Loucy (cell line): ENCODE measurements around the gene TMOD4.
A peak's percentile ranks its signal among the peaks of the same experiment; 100 is the strongest.
"Not testable (repeated sequence)": the region's sequence is repeated elsewhere in the genome, so short reads cannot be mapped to it uniquely, and the experiment has no call there.

Experiments used
- H2AFZ ChIP-seq: fragments of 200-600 bp; sonication (generic); 2 replicates; pipeline ENCODE4 v1.6.0; 2016; ENCODE audit warnings: antibody characterized with exemption, mild to moderate bottlenecking, low read length, moderate library complexity
- H3F3A ChIP-seq: fragments of 200-600 bp; 2 replicates; pipeline ENCODE4 v1.6.0; 2016; ENCODE audit warnings: antibody characterized with exemption, low read depth, mild to moderate bottlenecking
- H3K27me3 ChIP-seq: fragments of 200-600 bp; sonication (generic); 2 replicates; pipeline ENCODE4 v1.6.1; 2014; ENCODE audit warnings: low read length, mild to moderate bottlenecking; ENCODE audit not compliant: insufficient read depth, poor library complexity, severe bottlenecking
- H3K36me3 ChIP-seq: fragments of 200-600 bp; sonication (generic); 2 replicates; pipeline ENCODE4 v1.6.1; 2016; ENCODE audit warnings: low read length; ENCODE audit not compliant: insufficient read depth
- H3K4me1 ChIP-seq: fragments of 200-600 bp; sonication (generic); 2 replicates; pipeline ENCODE4 v1.5.1; 2014; ENCODE audit warnings: low read length, mild to moderate bottlenecking; ENCODE audit not compliant: insufficient read depth, poor library complexity, severe bottlenecking
- H3K4me2 ChIP-seq: fragments of 200-600 bp; sonication (generic); 2 replicates; pipeline ENCODE4 v1.6.0; 2014; ENCODE audit warnings: antibody characterized with exemption, low read length, low read depth, mild to moderate bottlenecking; ENCODE audit not compliant: poor library complexity, severe bottlenecking
- H3K4me3 ChIP-seq: fragments of 200-600 bp; sonication (generic); 2 replicates; pipeline ENCODE4 v1.5.1; 2014; ENCODE audit warnings: low read length, mild to moderate bottlenecking, mixed read lengths; ENCODE audit not compliant: poor library complexity, severe bottlenecking
- H3K79me2 ChIP-seq: fragments of 200-600 bp; sonication (generic); 2 replicates; pipeline ENCODE4 v1.6.1; 2014; ENCODE audit warnings: low read length; ENCODE audit not compliant: insufficient read depth
- H3K9ac ChIP-seq: fragments of 200-600 bp; sonication (generic); 2 replicates; pipeline ENCODE4 v1.6.0; 2014; ENCODE audit warnings: mild to moderate bottlenecking, low read depth, low read length, moderate library complexity; ENCODE audit not compliant: poor library complexity, severe bottlenecking
- H3K9me2 ChIP-seq: fragments of 200-600 bp; sonication (generic); replicated peaks from 2 replicates; pipeline ENCODE4 v1.6.1; 2016; ENCODE audit warnings: low read depth, low read length, mixed read lengths
- H3K9me3 ChIP-seq: fragments of 200-600 bp; sonication (generic); 2 replicates; pipeline ENCODE4 v1.6.1; 2014; ENCODE audit warnings: mild to moderate bottlenecking, antibody characterized with exemption, low read length, low read depth; ENCODE audit not compliant: insufficient read depth
- H4K20me1 ChIP-seq: fragments of 200-600 bp; sonication (generic); 2 replicates; pipeline ENCODE4 v1.6.0; 2014; ENCODE audit warnings: antibody characterized with exemption, low read length, mild to moderate bottlenecking; ENCODE audit not compliant: insufficient read depth, poor library complexity, severe bottlenecking
- CTCF ChIP-seq: fragments of 200-600 bp; sonication (generic); conservative IDR thresholded peaks from 2 replicates; pipeline ENCODE4 v1.5.1; 2014; ENCODE audit warnings: mild to moderate bottlenecking, antibody characterized with exemption, low read length
- EZH2phosphoT487 ChIP-seq: fragments of 200-600 bp; IDR thresholded peaks from 2 replicates; pipeline ENCODE4 v1.6.1; 2018; ENCODE audit warnings: antibody characterized with exemption, mild to moderate bottlenecking, moderate library complexity, borderline replicate concordance

The TMOD4 gene

DNA sequence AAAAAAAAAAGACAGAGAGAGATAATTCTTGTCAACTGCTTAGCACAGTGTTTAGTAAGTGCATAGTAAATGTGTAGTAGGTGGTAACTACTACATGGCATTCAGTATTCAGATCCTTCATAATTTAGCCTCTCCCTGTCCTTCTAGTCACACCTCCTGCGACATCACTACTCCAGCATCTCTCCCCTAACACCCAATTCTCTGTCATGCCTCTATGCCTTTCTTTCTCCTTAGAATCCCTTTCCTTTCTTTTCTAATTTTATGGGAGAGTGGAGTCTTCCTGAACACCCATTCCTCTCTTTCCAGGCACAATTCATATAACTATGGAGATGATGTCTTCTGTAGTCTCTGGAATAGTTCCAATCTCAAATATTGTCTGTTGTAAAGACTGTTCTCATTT is 18.1 kb upstream of the TMOD4 start:
- Histone ChIP-seq H3F3A (no peaks in the 10 kb centered on the region; the same call in 1 of the 2 replicates), H3K79me2 (peaks cover 16% of the 10 kb centered on the region), H3K9me2 (no peaks in the 10 kb centered on the region), H2AFZ (no peak overlapping the region), H3K36me3 (no peaks in the 10 kb centered on the region), H3K9me3 (no peaks in the 10 kb centered on the region), H3K4me3 (no peak overlapping the region), H3K9ac (no peak overlapping the region), H3K27me3 (no peaks in the 10 kb centered on the region), H3K4me2 (no peak overlapping the region), H3K4me1 (peaks cover 11% of the 10 kb centered on the region), H4K20me1 (peaks cover 6% of the 10 kb centered on the region)
- no peak for TF ChIP-seq EZH2phosphoT487

DNA sequence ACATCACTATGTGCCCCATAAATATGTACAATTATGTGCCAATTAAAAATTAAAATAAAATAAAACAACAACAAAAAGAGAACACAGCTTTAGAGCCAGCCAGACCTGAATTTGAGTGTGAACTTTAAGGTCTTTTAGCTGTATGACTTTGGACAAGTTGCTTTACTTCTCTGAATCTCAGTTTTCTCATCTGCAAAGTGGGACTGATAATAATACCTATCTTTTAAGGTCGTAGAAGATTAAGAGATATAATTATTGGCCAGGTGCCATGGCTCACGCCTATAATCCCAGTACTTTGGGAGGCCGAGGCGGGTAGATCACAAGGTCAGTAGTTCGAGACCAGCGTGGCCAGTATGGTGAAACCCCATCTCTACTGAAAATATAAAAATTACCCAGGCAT is 17.5 kb upstream of the TMOD4 start:
- Histone ChIP-seq H2AFZ (no peak overlapping the region), H3K79me2 (peaks cover 16% of the 10 kb centered on the region), H3F3A (no peaks in the 10 kb centered on the region; the same call in 1 of the 2 replicates), H3K4me1 (peaks cover 15% of the 10 kb centered on the region), H3K4me3 (no peak overlapping the region), H3K9ac (no peak overlapping the region), H4K20me1 (peaks cover 9% of the 10 kb centered on the region), H3K9me2 (no peaks in the 10 kb centered on the region), H3K36me3 (no peaks in the 10 kb centered on the region), H3K27me3 (no peaks in the 10 kb centered on the region), H3K9me3 (no peaks in the 10 kb centered on the region), H3K4me2 (no peak overlapping the region)
- TF ChIP-seq CTCF, result no peak
- TF ChIP-seq EZH2phosphoT487, result no peak

GRCh38 chr1:151192047-151192446 is 16.3 kb upstream of the TMOD4 start:
- Histone ChIP-seq H3K36me3 (no peaks in the 10 kb centered on the region), H3K9me2 (no peaks in the 10 kb centered on the region), H4K20me1 (peaks cover 17% of the 10 kb centered on the region), H3K4me2 (no peak overlapping the region), H3K9me3 (no peaks in the 10 kb centered on the region), H2AFZ (no peak overlapping the region), H3K4me1 (peaks cover 21% of the 10 kb centered on the region), H3K79me2 (peaks cover 29% of the 10 kb centered on the region), H3K9ac (no peak overlapping the region), H3F3A (no peaks in the 10 kb centered on the region; the same call in 1 of the 2 replicates), H3K27me3 (no peaks in the 10 kb centered on the region), H3K4me3 (no peak overlapping the region)
- no peak for TF ChIP-seq CTCF
- no peak for TF ChIP-seq EZH2phosphoT487

DNA sequence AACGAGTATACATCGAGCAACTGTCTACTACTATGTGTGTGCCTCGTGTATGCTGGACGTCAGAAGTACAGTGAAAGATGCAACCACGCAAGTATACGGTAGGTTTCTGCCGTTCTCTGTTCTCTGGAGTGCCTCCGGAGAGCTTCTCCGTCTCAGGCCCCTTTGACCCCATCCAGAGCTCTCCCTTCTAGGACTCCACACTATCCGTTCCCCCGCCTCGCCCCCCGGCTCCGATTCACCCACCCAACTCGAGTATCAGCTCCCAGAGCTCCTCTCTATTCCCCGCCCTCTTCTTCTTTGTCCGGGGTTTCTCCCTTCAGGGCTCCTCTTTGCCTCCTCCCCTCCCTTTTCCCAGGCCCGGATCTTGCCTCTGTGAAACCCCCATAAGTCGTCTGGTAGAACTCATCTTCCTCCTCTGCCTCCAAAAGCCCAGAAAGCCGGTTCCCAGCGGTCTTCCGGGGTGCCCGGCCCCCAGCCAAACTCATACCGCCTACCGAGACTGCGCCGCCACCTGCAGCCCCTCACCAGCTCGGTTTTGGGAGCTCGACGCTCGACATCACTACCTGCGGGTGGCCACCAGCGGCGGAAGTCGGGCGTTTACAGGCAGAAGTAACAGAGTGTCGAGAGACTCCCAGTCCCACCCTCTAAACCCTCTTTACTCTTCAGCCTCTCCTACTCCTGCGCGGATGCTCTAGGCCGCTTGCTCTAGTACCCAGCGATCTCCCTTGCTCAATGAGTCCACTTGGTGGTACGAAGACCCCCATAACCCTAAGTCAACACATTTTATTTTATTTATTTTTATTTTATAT is 14.1 kb upstream of the TMOD4 start, which contains the start of gene VPS72:
Gene VPS72 (minus strand): TSS at position 561 of the 809 bp plus-strand sequence. CDS start 76 bp downstream, at position 485.
- peaks cover 37% of the 10 kb centered on the region for H3K79me2 ChIP-seq
- H2AFZ ChIP-seq, result peak within 1 kb of the TSS; percentile 75
- H3K9me3 ChIP-seq, result no peaks in the 10 kb centered on the region
- peak within 1 kb of the TSS; percentile 90 for H3K9ac ChIP-seq
- peaks cover 25% of the 10 kb centered on the region for H3K4me1 ChIP-seq
- peaks cover 8% of the 10 kb centered on the region; the same call in 1 of the 2 replicates for H3K36me3 ChIP-seq
- peak within 1 kb of the TSS; percentile 88 for H3K4me2 ChIP-seq
- H3K4me3 ChIP-seq, result peak within 1 kb of the TSS; percentile 96
- no peaks in the 10 kb centered on the region for H3K27me3 ChIP-seq
- H3K9me2 ChIP-seq, result no peaks in the 10 kb centered on the region
- no peaks in the 10 kb centered on the region; the same call in 1 of the 2 replicates for H3F3A ChIP-seq
- TF ChIP-seq EZH2phosphoT487, result no peak
- no peak for TF ChIP-seq CTCF
- H4K20me1 ChIP-seq, result peaks cover 17% of the 10 kb centered on the region

- peak overlapping the region; percentile 90 for H3K9ac ChIP-seq
- not testable (repeated sequence) for H3K9me2 ChIP-seq, H3K9me3 ChIP-seq, H3F3A ChIP-seq, H3K27me3 ChIP-seq, H2AFZ ChIP-seq
- peaks cover 18% of the 10 kb centered on the region; the same call in 1 of the 2 replicates for H3K36me3 ChIP-seq
- peaks cover 25% of the 10 kb centered on the region for H3K4me1 ChIP-seq
- peaks cover 37% of the 10 kb centered on the region for H3K79me2 ChIP-seq
- H3K4me2 ChIP-seq, result peak overlapping the region; percentile 88
- H3K4me3 ChIP-seq, result peak overlapping the region; percentile 96
- H4K20me1 ChIP-seq, result peaks cover 17% of the 10 kb centered on the region
Measured at GRCh38 chr1:151188667-151189066, 12.9 kb upstream of the TMOD4 start.
